ENCODE data around the gene MOSPD3. TPM values are rescaled to one million over a fixed set of nuclear protein-coding genes. Genes with fewer than 3 reads are reported as not detected.

Gene MOSPD3
- total and polyA plus RNA-seq, 2 of the 13 experiments (the other 11 are each of a cell fraction or from before 2014, with no cell fraction given): 7.6 to 8.8 TPM

GRCh38 chr7:100570954-100571828 lies 41.1 kb upstream of the MOSPD3 start (continued):
- TF ChIP-seq, protein P1, sequence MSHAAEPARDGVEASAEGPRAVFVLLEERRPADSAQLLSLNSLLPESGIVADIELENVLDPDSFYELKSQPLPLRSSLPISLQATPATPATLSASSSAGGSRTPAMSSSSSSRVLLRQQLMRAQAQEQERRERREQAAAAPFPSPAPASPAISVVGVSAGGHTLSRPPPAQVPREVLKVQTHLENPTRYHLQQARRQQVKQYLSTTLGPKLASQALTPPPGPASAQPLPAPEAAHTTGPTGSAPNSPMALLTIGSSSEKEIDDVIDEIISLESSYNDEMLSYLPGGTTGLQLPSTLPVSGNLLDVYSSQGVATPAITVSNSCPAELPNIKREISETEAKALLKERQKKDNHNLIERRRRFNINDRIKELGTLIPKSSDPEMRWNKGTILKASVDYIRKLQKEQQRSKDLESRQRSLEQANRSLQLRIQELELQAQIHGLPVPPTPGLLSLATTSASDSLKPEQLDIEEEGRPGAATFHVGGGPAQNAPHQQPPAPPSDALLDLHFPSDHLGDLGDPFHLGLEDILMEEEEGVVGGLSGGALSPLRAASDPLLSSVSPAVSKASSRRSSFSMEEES (CRISPR knock-in tag; IDR thresholded peaks at IDR 0.05): no peak
- no peak for TF ChIP-seq RBAK (CRISPR knock-in tag; IDR thresholded peaks at IDR 0.05)
- 0 out of 2 replicates have a peak, but pooled peaks have one; percentile 16 for TF ChIP-seq ZNF572 (CRISPR knock-in tag; IDR thresholded peaks at IDR 0.05)
- TF ChIP-seq E2F1 (CRISPR knock-in tag; IDR thresholded peaks at IDR 0.05): no peak
- TF ChIP-seq ZNF619 (CRISPR knock-in tag; IDR thresholded peaks at IDR 0.05): peak; percentile 64; the same call in 1 of the 2 replicates
- peak; percentile 46 for TF ChIP-seq RBM39 (IDR thresholded peaks at IDR 0.05; ENCODE audit: low read depth, low read length, poor library complexity, severe bottlenecking)
- no peak for TF ChIP-seq PRDM4 (CRISPR knock-in tag; IDR thresholded peaks at IDR 0.05; ENCODE audit: borderline replicate concordance)
- TF ChIP-seq ZNF263 (CRISPR knock-in tag; IDR thresholded peaks at IDR 0.05): 0 out of 2 replicates have a peak, but pooled peaks have one; percentile 12
- TF ChIP-seq ZNF709 (CRISPR knock-in tag; IDR thresholded peaks at IDR 0.05): no peak
- no peak for TF ChIP-seq ZNF549 (CRISPR knock-in tag; IDR thresholded peaks at IDR 0.05)
- peak; percentile 11 for TF ChIP-seq PCBP2 (optimal IDR thresholded peaks at IDR 0.05; ENCODE audit: low read depth, low read length, poor library complexity, severe bottlenecking)
- no peak for TF ChIP-seq MAX (IDR thresholded peaks at IDR 0.05)
- no peak; the same call in 1 of the 2 replicates for TF ChIP-seq ZNF546 (CRISPR knock-in tag; conservative IDR thresholded peaks at IDR 0.05)
- TF ChIP-seq NCOR1 (IDR thresholded peaks at IDR 0.05; ENCODE audit: borderline replicate concordance, low read length): no peak
- 0 out of 2 replicates have a peak, but pooled peaks have one; percentile 3 for TF ChIP-seq PHF21A (CRISPR knock-in tag; IDR thresholded peaks at IDR 0.05)
- TF ChIP-seq YY1 (IDR thresholded peaks at IDR 0.05; ENCODE audit: insufficient read depth, insufficient replicate concordance, low read depth, low read length): no peak
- peak; percentile 27 for TF ChIP-seq PHF5A (CRISPR knock-in tag; IDR thresholded peaks at IDR 0.05; ENCODE audit: low read depth, unreplicated experiment)
- TF ChIP-seq ZNF44 (CRISPR knock-in tag; IDR thresholded peaks at IDR 0.05): 0 out of 2 replicates have a peak, but pooled peaks have one; percentile 35
- TF ChIP-seq CHD4 (IDR thresholded peaks at IDR 0.05; ENCODE audit: borderline replicate concordance, low read length): no peak
- TF ChIP-seq, protein P2, sequence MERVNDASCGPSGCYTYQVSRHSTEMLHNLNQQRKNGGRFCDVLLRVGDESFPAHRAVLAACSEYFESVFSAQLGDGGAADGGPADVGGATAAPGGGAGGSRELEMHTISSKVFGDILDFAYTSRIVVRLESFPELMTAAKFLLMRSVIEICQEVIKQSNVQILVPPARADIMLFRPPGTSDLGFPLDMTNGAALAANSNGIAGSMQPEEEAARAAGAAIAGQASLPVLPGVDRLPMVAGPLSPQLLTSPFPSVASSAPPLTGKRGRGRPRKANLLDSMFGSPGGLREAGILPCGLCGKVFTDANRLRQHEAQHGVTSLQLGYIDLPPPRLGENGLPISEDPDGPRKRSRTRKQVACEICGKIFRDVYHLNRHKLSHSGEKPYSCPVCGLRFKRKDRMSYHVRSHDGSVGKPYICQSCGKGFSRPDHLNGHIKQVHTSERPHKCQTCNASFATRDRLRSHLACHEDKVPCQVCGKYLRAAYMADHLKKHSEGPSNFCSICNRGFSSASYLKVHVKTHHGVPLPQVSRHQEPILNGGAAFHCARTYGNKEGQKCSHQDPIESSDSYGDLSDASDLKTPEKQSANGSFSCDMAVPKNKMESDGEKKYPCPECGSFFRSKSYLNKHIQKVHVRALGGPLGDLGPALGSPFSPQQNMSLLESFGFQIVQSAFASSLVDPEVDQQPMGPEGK (CRISPR knock-in tag; IDR thresholded peaks at IDR 0.05): peak; percentile 67
